Lung (tissue), 12 donors: ENCODE measurements around the gene SLC66A1. TPM values are rescaled to one million over a fixed set of nuclear protein-coding genes. Genes with fewer than 3 reads are reported as not detected.
"Not testable (repeated sequence)": the region's sequence is repeated elsewhere in the genome, so short reads cannot be mapped to it uniquely, and the experiment has no call there.

Experiments
- ATAC-seq: fragments of 200-7000 bp; cut with Tn5 transposase; one replicate; pipeline ENCODE4 v1.9.1; 2020; ENCODE audit warnings: moderate number of reproducible peaks; ENCODE audit not compliant: insufficient read depth, low FRiP score
- DNase-seq, 3 donors: peaks; one replicate each; pipeline ENCODE4 v3.0.0-alpha.2; 2013 to 2017
- H3K27ac ChIP-seq, 2 donors: one replicate each; pipeline ENCODE4 v1.5.1; 2013; ENCODE audit warnings: mild to moderate bottlenecking in 2 of 2, moderate library complexity in 2 of 2, control low read depth in 1 of 2, inconsistent platforms in 1 of 2, low read depth in 1 of 2, low read length in 1 of 2
- H3K27me3 ChIP-seq, 3 donors: one replicate each; pipeline ENCODE4 v1.5.1; 2013; ENCODE audit warnings: low read length in 2 of 3; ENCODE audit not compliant: control insufficient read depth in 3 of 3, insufficient read depth in 3 of 3
- H3K36me3 ChIP-seq, 4 donors: one replicate each; pipeline ENCODE4 v1.5.1; 2013; ENCODE audit warnings: low read length in 4 of 4, mild to moderate bottlenecking in 1 of 4, moderate library complexity in 1 of 4; ENCODE audit not compliant: control insufficient read depth in 4 of 4, insufficient read depth in 4 of 4
- H3K4me1 ChIP-seq, 5 donors: one replicate each; pipeline ENCODE4 v1.5.1; 2013; ENCODE audit warnings: low read length in 5 of 5, mild to moderate bottlenecking in 2 of 5, moderate library complexity in 1 of 5; ENCODE audit not compliant: control insufficient read depth in 5 of 5, insufficient read depth in 5 of 5
- H3K4me3 ChIP-seq: one replicate; pipeline ENCODE4 v1.5.1; 2013; ENCODE audit warnings: mild to moderate bottlenecking, control low read depth, moderate library complexity
- H3K9ac ChIP-seq, 2 donors: one replicate each; pipeline ENCODE4 v1.5.1; 2013; ENCODE audit warnings: low read length in 2 of 2, control low read depth in 1 of 2; ENCODE audit not compliant: insufficient read depth in 1 of 2
- H3K9me3 ChIP-seq, 4 donors: one replicate each; pipeline ENCODE4 v1.5.1; 2013; ENCODE audit warnings: low read length in 3 of 4, mild to moderate bottlenecking in 1 of 4, moderate library complexity in 1 of 4; ENCODE audit not compliant: control insufficient read depth in 4 of 4, insufficient read depth in 3 of 4
- WGBS, 2 donors: extraction: QIAGEN DNeasy Blood & Tissue Kit; methylation state at CpG; one replicate each; pipeline ENCODE4 v1.1.7; 2013; 5-methylcytosine and 5-hydroxymethylcytosine counted together
- polyA plus RNA-seq, 2 donors: library from polyadenylated mRNA; stranded (reverse); fragments of 200-250 nt; gene quantifications; one replicate each; pipeline ENCODE4 v1.2.1, GENCODE V29; 2013
- total RNA-seq, 2 donors: library from RNA; depleted of rRNA in 1 of 2; stranded (reverse); fragments of >200 nt in 1 of 2; gene quantifications; one replicate each; pipeline ENCODE4 v1.2.1, GENCODE V29; 2014 to 2021
- TF ChIP-seq, protein P1 (sequence below): IDR thresholded peaks from 2 replicates; pipeline ENCODE4 v1.5.1; 2012; ENCODE audit warnings: mild to moderate bottlenecking; ENCODE audit errors: control extremely low read depth, extremely low read depth
- donor health status: control.
- donor health status: control.
- donor health status: Bipolar disorder and iron deficiency.
- donor health status: healthy.
- donor health status: DM: yes; HTN: yes; CAD: no.

SLC66A1 gene
- total and polyA plus RNA-seq, 4 donors: 15.9 to 22.4 (median 20.3) TPM

DNA sequence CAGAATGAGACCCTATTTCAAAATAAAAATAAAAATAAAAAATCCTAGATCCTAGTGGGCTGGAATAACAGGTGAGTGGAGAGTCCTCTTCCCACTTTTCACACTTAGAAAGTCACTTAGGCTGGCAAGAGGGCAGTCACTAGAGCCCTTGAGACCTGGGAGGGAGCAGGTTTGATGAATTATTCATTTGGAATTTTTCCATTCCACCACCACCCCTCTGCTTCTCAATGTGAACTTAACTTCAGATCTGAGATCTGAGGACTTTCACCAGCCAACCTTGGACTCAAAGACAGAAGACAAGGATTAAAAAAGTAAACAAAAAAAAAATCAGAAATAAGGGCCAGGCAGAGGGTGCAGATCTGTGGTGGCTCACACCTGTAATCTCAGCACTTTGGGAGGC is 40.1 kb upstream of the SLC66A1 start:
- Histone ChIP-seq H3K9me3 (peaks cover 0 to 12% (median 0%) of the 10 kb centered on the region in 4 donors), H3K27me3 (peaks cover 0 to 12% (median 4%) of the 10 kb centered on the region in 3 donors), H3K4me3 (no peak overlapping the region), H3K27ac (no peak overlapping the region), H3K9ac (no peak overlapping the region), H3K4me1 (peaks cover 0 to 4% (median 0%) of the 10 kb centered on the region in 5 donors), H3K36me3 (no peaks in the 10 kb centered on the region)
- ATAC-seq (no peak), DNase-seq (no peak)
- TF ChIP-seq, protein P1, sequence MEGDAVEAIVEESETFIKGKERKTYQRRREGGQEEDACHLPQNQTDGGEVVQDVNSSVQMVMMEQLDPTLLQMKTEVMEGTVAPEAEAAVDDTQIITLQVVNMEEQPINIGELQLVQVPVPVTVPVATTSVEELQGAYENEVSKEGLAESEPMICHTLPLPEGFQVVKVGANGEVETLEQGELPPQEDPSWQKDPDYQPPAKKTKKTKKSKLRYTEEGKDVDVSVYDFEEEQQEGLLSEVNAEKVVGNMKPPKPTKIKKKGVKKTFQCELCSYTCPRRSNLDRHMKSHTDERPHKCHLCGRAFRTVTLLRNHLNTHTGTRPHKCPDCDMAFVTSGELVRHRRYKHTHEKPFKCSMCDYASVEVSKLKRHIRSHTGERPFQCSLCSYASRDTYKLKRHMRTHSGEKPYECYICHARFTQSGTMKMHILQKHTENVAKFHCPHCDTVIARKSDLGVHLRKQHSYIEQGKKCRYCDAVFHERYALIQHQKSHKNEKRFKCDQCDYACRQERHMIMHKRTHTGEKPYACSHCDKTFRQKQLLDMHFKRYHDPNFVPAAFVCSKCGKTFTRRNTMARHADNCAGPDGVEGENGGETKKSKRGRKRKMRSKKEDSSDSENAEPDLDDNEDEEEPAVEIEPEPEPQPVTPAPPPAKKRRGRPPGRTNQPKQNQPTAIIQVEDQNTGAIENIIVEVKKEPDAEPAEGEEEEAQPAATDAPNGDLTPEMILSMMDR: no peak

DNA sequence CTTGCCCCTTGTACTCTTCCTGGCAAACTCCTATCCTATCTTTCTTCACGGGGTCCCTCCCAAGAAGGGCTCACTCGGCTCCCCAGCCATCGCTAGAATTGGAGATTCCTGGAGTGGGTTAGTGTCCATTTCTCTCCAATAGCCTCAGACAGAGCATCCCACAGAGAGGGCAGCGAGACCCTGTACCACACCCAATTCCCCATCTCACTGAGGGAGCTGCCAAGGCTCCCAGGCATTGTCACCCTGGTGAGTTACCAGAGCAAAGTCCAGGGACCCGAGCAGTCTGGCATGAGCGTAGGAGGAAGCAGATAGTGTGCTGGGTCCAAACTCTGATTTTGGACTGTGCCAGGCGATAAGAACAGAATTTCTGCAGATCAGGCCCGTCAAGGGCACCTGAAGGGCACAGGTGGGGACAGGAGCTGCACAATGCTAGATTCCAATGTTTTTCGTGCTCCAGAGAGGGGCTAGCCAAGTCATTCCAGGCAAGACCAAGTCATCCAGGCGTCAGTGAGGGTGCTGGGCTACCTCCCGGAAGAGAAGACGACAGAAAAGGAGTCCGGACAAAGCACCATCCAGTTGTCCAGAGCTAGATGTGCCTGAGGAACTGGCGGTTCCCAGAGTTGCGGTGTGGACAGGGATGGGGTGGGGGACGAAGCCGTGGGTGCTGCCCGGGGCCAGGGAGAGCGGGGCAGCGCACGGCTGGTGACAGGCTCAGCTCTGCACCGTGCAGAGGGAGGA is 38.9 kb upstream of the SLC66A1 start:
- no peak for ATAC-seq
- H3K4me3 ChIP-seq: no peak overlapping the region

DNA sequence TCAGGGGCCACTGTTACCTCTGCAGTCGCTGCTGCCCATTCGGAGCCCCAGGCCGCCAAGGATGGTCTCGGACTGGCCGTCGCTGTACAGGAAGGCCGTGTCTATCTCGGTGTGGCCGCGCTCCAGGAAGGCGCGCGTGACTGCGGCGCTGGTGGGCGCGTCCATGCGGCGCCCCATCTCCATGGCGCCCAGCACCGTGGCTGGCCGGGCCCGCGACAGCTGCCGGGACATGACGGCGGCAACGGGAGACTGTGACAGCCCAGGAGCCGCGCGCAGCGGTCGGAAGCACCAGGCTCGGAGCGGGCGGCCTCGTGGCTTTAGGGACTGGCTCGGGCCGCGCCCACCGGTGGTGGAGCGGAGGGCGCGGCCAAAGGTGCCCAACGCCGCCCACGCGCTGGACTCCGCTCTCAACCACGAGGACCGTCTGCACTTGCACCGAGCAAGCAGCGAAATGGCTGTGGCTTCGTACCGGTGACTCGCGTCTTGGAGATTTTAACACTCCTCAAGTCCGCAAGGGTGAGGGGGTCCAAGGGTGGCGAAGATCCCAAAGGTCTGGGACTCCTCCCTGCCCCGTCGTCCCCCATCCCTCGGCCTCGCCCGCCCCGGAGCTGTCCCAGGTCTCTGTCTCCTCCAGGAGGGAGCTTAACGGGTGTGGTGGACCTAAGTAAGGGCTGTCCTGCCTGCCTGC is 38.1 kb upstream of the SLC66A1 start:
- not testable (repeated sequence) for H3K27ac ChIP-seq, H3K4me1 ChIP-seq, H3K36me3 ChIP-seq, DNase-seq, H3K9ac ChIP-seq, H3K4me3 ChIP-seq
- peaks cover 0 to 12% (median 4%) of the 10 kb centered on the region in 3 donors for H3K27me3 ChIP-seq
- H3K9me3 ChIP-seq: peaks cover 0 to 14% (median 0%) of the 10 kb centered on the region in 4 donors
- ATAC-seq: peak; percentile 41
- WGBS, 2 donors: 11 to 20% methylated on average over 47 to 58 of the region's 66 CpGs

More for the DNA sequence above, 38.9 kb upstream of the SLC66A1 start:
- Histone ChIP-seq H3K27me3 (peaks cover 0 to 12% (median 4%) of the 10 kb centered on the region in 3 donors), H3K27ac (no peak overlapping the region), H3K9me3 (peaks cover 0 to 14% (median 0%) of the 10 kb centered on the region in 4 donors), H3K9ac (no peak overlapping the region), H3K4me1 (peaks cover 0 to 4% (median 0%) of the 10 kb centered on the region in 5 donors), H3K36me3 (no peaks in the 10 kb centered on the region)
- 86 to 89% methylated on average over 22 of the region's 22 CpGs for WGBS, 2 donors
- TF ChIP-seq, protein P1: no peak
- no peak for DNase-seq

DNA sequence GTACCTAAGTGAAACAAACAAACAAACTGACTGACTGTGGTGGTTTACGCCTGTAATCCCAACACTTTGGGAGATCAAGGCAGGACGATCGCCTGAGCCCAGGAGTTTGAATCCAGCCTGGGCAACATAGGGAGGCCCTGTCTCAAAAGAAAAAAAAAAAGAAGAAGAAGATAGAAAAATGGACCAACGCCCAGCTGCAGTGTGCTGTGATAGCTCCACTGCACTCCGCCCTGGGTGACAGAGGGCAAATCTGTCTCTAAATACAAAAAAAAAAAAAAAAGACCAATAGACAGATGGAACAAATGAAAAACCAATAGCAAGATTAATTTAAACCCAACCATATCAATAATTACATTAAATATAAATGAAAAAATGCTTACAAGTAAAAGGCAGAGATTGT is 37.5 kb upstream of the SLC66A1 start:
- no peak for ATAC-seq
- no peak for DNase-seq
- H3K4me1 ChIP-seq: peaks cover 0 to 4% (median 0%) of the 10 kb centered on the region in 5 donors
- H3K4me3 ChIP-seq: no peak overlapping the region
- H3K27me3 ChIP-seq: peaks cover 0 to 12% (median 4%) of the 10 kb centered on the region in 3 donors
- TF ChIP-seq, protein P1: no peak
- whole genome bisulfite sequencing, 2 donors: 93 to 96% methylated on average over 5 of the region's 5 CpGs
- H3K9ac ChIP-seq: no peak overlapping the region
- H3K9me3 ChIP-seq: peaks cover 0 to 14% (median 0%) of the 10 kb centered on the region in 4 donors
- H3K27ac ChIP-seq: no peak overlapping the region
- H3K36me3 ChIP-seq: no peaks in the 10 kb centered on the region
